ENCODE results near the gene MSRB2.

DNA sequence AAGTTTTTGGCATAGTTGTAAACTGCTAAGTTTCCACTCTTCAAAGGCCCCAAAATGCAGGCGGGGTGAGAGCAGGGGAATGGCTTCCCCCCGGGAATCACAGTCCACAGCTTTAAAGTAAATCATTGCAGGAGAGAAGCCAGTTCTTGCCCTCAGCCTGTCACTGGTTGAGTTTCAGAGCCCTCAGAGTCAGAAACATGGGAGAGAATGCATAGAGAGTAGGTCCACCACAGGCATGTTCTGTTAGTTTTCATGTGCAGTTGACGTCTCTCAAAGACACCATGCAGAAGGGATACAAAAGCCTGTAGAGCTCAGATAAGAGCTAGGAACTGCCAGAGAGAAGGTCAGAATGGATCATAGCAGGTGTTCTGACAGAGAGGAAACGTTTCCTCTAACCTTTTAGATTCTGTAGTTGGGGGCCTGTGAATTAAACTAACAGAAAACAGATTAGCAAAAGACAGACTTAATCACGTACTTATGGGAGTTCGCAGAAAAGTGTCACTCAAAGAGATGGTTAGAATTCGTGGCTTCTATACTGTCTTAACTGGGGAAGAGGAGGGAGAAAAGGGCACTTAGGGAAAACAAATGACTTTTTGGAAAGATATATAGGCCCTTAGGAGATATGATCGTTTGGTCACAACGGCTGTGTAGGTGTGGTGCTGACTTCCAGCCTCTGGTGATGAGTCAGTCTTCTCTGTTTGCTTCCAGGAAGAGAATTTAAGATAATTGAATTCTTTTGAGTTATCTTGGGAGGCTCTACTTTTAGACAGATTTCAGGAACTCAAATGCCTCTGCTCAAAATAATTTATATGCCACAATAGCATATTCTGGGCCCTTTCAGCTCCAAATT is 48.0 kb upstream of the MSRB2 start:
- TF ChIP-seq POLR2AphosphoS5 (IDR thresholded peaks at IDR 0.05; ENCODE audit: low read depth), result no peak
- no peak for TF ChIP-seq EZH2 (IDR thresholded peaks at IDR 0.05; ENCODE audit: low read depth, unreplicated experiment)
- no peak for TF ChIP-seq CTCF (conservative IDR thresholded peaks at IDR 0.05; ENCODE audit: low read depth in 2 of 2)
- no peak for TF ChIP-seq ZNF114 (CRISPR knock-in tag; IDR thresholded peaks at IDR 0.05)
- no peak for TF ChIP-seq STAT1 (IDR thresholded peaks at IDR 0.05; ENCODE audit: unreplicated experiment)
- TF ChIP-seq ETS1 (IDR thresholded peaks at IDR 0.05), result no peak
- TF ChIP-seq EZH2phosphoT487 (IDR thresholded peaks at IDR 0.05; ENCODE audit: unreplicated experiment), result no peak
- no peak for TF ChIP-seq NANOG (IDR thresholded peaks at IDR 0.05; ENCODE audit: borderline replicate concordance)
- TF ChIP-seq REST (IDR thresholded peaks at IDR 0.05; ENCODE audit: unreplicated experiment), result no peak
- TF ChIP-seq JUNB (IDR thresholded peaks at IDR 0.05; ENCODE audit: unreplicated experiment), result no peak
- TF ChIP-seq CREB1 (CRISPR knock-in tag; IDR thresholded peaks at IDR 0.05; ENCODE audit: low read depth), result no peak
- no peak for TF ChIP-seq ZNF331 (CRISPR knock-in tag; IDR thresholded peaks at IDR 0.05; ENCODE audit: low read depth)
